WTC11 (cell line): ENCODE data around the gene ACVR2B. TPM values are rescaled to one million over a fixed set of nuclear protein-coding genes. Genes with fewer than 3 reads are reported as not detected.

Experiments used
- ATAC-seq: fragments of 200-7000 bp; cut with Tn5 transposase; 2 replicates; pipeline ENCODE4 v1.10.0; 2021; ENCODE audit warnings: mild to moderate bottlenecking, moderate library complexity
- CTCF ChIA-PET: fragments of 300-600 bp; sonication (Branson Sonifier 250); formaldehyde crosslinking; loops from one replicate; lab custom pipeline; 2021; ENCODE audit warnings: antibody characterized with exemption; lab: Charles Lee
- POLR2A ChIA-PET: fragments of 350-600 bp; sonication (Branson Sonifier 250); formaldehyde crosslinking; loops from one replicate; lab custom pipeline; 2021; ENCODE audit warnings: antibody characterized with exemption; lab: Charles Lee
- DNase-seq: peaks from one replicate; pipeline ENCODE4 v3.0.0; 2021; ENCODE audit warnings: low spot score
- H3K27ac Mint-ChIP-seq: 2 replicates; pipeline ENCODE4 v1.8.0; 2021; ENCODE audit warnings: mixed read lengths
- H3K27me3 Mint-ChIP-seq: 2 replicates; pipeline ENCODE4 v1.8.0; 2021; ENCODE audit warnings: low read depth, mild to moderate bottlenecking, moderate library complexity, mixed read lengths
- H3K36me3 Mint-ChIP-seq: 2 replicates; pipeline ENCODE4 v1.8.0; 2021; ENCODE audit warnings: mixed read lengths
- H3K4me1 Mint-ChIP-seq: 2 replicates; pipeline ENCODE4 v1.8.0; 2022; ENCODE audit warnings: mixed read lengths
- H3K4me3 Mint-ChIP-seq: 2 replicates; pipeline ENCODE4 v1.8.0; 2021; ENCODE audit warnings: mild to moderate bottlenecking, moderate library complexity, mixed read lengths
- H3K9me3 Mint-ChIP-seq: 2 replicates; pipeline ENCODE4 v1.8.0; 2021; ENCODE audit warnings: mixed read lengths
- ARID4B ChIP-seq: sonication (generic); formaldehyde crosslinking; IDR thresholded peaks from 2 replicates; pipeline ENCODE4 v1.8.0; 2023; ENCODE audit warnings: missing genetic modification reagents, mild to moderate bottlenecking, borderline replicate concordance
- CREM ChIP-seq: sonication (generic); formaldehyde crosslinking; IDR thresholded peaks from 2 replicates; pipeline ENCODE4 v1.8.1; 2022; ENCODE audit warnings: mild to moderate bottlenecking, missing genetic modification reagents, moderate library complexity
- CTCF ChIP-seq: fragments of 200-600 bp; IDR thresholded peaks from 2 replicates; pipeline ENCODE4 v1.8.0; 2022; ENCODE audit warnings: antibody characterized with exemption
- E2F1 ChIP-seq: sonication (generic); formaldehyde crosslinking; IDR thresholded peaks from 2 replicates; pipeline ENCODE4 v1.8.0; 2022; ENCODE audit warnings: mild to moderate bottlenecking, missing genetic modification reagents
- E2F5 ChIP-seq: sonication (generic); formaldehyde crosslinking; IDR thresholded peaks from 2 replicates; pipeline ENCODE4 v1.8.1; 2022; ENCODE audit warnings: mild to moderate bottlenecking, moderate library complexity, missing genetic modification reagents
- FOXP1 ChIP-seq: sonication (generic); formaldehyde crosslinking; IDR thresholded peaks from 2 replicates; pipeline ENCODE4 v1.8.0; 2022; ENCODE audit warnings: missing genetic modification reagents, mild to moderate bottlenecking, moderate library complexity, borderline replicate concordance
- IRF1 ChIP-seq: sonication (generic); formaldehyde crosslinking; IDR thresholded peaks from 2 replicates; pipeline ENCODE4 v1.8.0; 2023; ENCODE audit warnings: missing genetic modification reagents
- MYBL2 ChIP-seq: sonication (generic); formaldehyde crosslinking; IDR thresholded peaks from 2 replicates; pipeline ENCODE4 v1.8.1; 2023; ENCODE audit warnings: mild to moderate bottlenecking, moderate library complexity, missing genetic modification reagents
- NFYB ChIP-seq: sonication (generic); formaldehyde crosslinking; conservative IDR thresholded peaks from 2 replicates; pipeline ENCODE4 v1.8.0; 2022; ENCODE audit warnings: low read depth, missing genetic modification reagents
- NR1H2 ChIP-seq: sonication (generic); formaldehyde crosslinking; IDR thresholded peaks from 2 replicates; pipeline ENCODE4 v1.9.0; 2021; ENCODE audit warnings: mild to moderate bottlenecking, moderate library complexity, missing genetic modification reagents
- SOX15 ChIP-seq: fragments of 250-450 bp; sonication (Bioruptor Pico); IDR thresholded peaks from 2 replicates; pipeline ENCODE4 v1.9.0; 2021; ENCODE audit warnings: mild to moderate bottlenecking
- TCF7 ChIP-seq: sonication (generic); formaldehyde crosslinking; IDR thresholded peaks from 2 replicates; pipeline ENCODE4 v1.8.0; 2022; ENCODE audit warnings: mild to moderate bottlenecking, low read depth, missing genetic modification reagents, moderate library complexity
- TEAD1 ChIP-seq: sonication (generic); formaldehyde crosslinking; IDR thresholded peaks from 2 replicates; pipeline ENCODE4 v1.8.0; 2022; ENCODE audit warnings: mild to moderate bottlenecking, missing genetic modification reagents
- USF1 ChIP-seq: sonication (generic); formaldehyde crosslinking; IDR thresholded peaks from 2 replicates; pipeline ENCODE4 v1.8.0; 2022; ENCODE audit warnings: mild to moderate bottlenecking, missing genetic modification reagents
- ZSCAN18 ChIP-seq: fragments of 250-450 bp; sonication (Bioruptor Pico); IDR thresholded peaks from 2 replicates; pipeline ENCODE4 v2.1.2; 2022; ENCODE audit warnings: mild to moderate bottlenecking, moderate library complexity
- total RNA-seq: library from RNA; stranded (reverse); gene quantifications from 3 replicates; pipeline ENCODE4 v1.2.3, GENCODE V29; 2021

ACVR2B gene
- total RNA-seq, 1 experiment from 2014 or later, result 104 TPM

- Mint-ChIP-seq H3K36me3 (peaks cover 20% of the 10 kb centered on the region), H3K4me1 (peaks cover 13% of the 10 kb centered on the region)
- no peak for DNase-seq
- CTCF ChIA-PET, result interaction anchor here (0.8 to 2.6 kb wide), 3 partner anchors 17 to 117 kb away, joined by 4 to 8 read pairs (median 5); no protein-coding TSS in a partner anchor
- no peak for TF ChIP-seq CREM (CRISPR knock-in tag)
- no peak for TF ChIP-seq SOX15 (CRISPR knock-in tag)
- TF ChIP-seq E2F1 (CRISPR knock-in tag), result no peak
- no peak for TF ChIP-seq USF1 (CRISPR knock-in tag)
- TF ChIP-seq E2F5 (CRISPR knock-in tag), result no peak
- no peak for TF ChIP-seq FOXP1 (CRISPR knock-in tag)
- TF ChIP-seq ARID4B (CRISPR knock-in tag), result no peak
- TF ChIP-seq, all 79 proteins: peak for 0
- peaks cover 21% of the 10 kb centered on the region for H3K9me3 Mint-ChIP-seq
- no peak overlapping the region for H3K4me3 Mint-ChIP-seq
- POLR2A ChIA-PET, result no interaction called here
- no peak for ATAC-seq
- H3K27me3 Mint-ChIP-seq, result peaks cover 3% of the 10 kb centered on the region; the same call in 1 of the 2 replicates
- H3K27ac Mint-ChIP-seq, result no peak overlapping the region
Measured at GRCh38 chr3:38538773-38539353, 85.2 kb downstream of the ACVR2B start.

- H3K27ac Mint-ChIP-seq, result no peak overlapping the region
- no peaks in the 10 kb centered on the region for H3K27me3 Mint-ChIP-seq
- H3K9me3 Mint-ChIP-seq, result peaks cover under 1% of the 10 kb centered on the region; the same call in 1 of the 2 replicates
- ChIA-PET CTCF (no interaction called here), POLR2A (no interaction called here)
- H3K4me1 Mint-ChIP-seq, result peaks cover 13% of the 10 kb centered on the region
- ATAC-seq, result no peak
- no peaks in the 10 kb centered on the region; the same call in 1 of the 2 replicates for H3K36me3 Mint-ChIP-seq
- H3K4me3 Mint-ChIP-seq, result no peak overlapping the region
- DNase-seq, result no peak
- TF ChIP-seq TEAD1 (CRISPR knock-in tag) (no peak), IRF1 (CRISPR knock-in tag) (no peak), MYBL2 (no peak), TCF7 (CRISPR knock-in tag) (no peak), NR1H2 (CRISPR knock-in tag) (no peak), CTCF (no peak), ZSCAN18 (CRISPR knock-in tag) (no peak), CREM (CRISPR knock-in tag) (no peak), NFYB (no peak), ARID4B (CRISPR knock-in tag) (no peak)
Measured at GRCh38 chr3:38541806-38542205, 88.1 kb downstream of the ACVR2B start.
